Keratinocyte (primary cell): ENCODE data around the gene NCCRP1. TPM values are rescaled to one million over a fixed set of nuclear protein-coding genes. Genes with fewer than 3 reads are reported as not detected.

ENCODE experiments used
- DNase-seq: peaks from one replicate; pipeline ENCODE4 v3.0.0-alpha.2; 2011; ENCODE audit warnings: low read depth, missing footprints, low spot score
- FAIRE-seq: peaks from 2 replicates; lab custom pipeline; 2011; peaks lifted over from hg19 to GRCh38; lab: Jason Lieb, UNC
- H2AFZ ChIP-seq: 2 replicates; pipeline ENCODE4 v1.6.0; 2012; ENCODE audit warnings: low read length, control low read depth, inconsistent platforms; ENCODE audit not compliant: control insufficient read depth
- H3K27ac ChIP-seq: 2 replicates; pipeline ENCODE4 v1.5.1; 2011; ENCODE audit warnings: low read length; ENCODE audit not compliant: control insufficient read depth, insufficient read depth
- H3K27me3 ChIP-seq: 3 replicates; pipeline ENCODE4 v1.6.0; 2011; ENCODE audit warnings: low read length; ENCODE audit not compliant: control insufficient read depth, insufficient read depth; ENCODE audit errors: extremely low read depth
- H3K36me3 ChIP-seq, 2 experiments: 2 replicates in 1 of 2; 3 replicates in 1 of 2; pipeline ENCODE4 v1.5.1; 2011; ENCODE audit warnings: low read length in 2 of 2, mild to moderate bottlenecking in 1 of 2; ENCODE audit not compliant: control insufficient read depth in 2 of 2, insufficient read depth in 2 of 2; ENCODE audit errors: extremely low read depth in 1 of 2
- H3K4me1 ChIP-seq: 3 replicates; pipeline ENCODE4 v1.5.1; 2011; ENCODE audit warnings: low read length; ENCODE audit not compliant: control insufficient read depth, insufficient read depth; ENCODE audit errors: extremely low read depth
- H3K4me2 ChIP-seq: 3 replicates; pipeline ENCODE4 v1.6.0; 2011; ENCODE audit warnings: low read depth, low read length; ENCODE audit not compliant: control insufficient read depth, insufficient read depth; ENCODE audit errors: extremely low read depth
- H3K4me3 ChIP-seq, 3 experiments: fragments of 200-600 bp in 1 of 3; sonication (generic) in 1 of 3; 2 replicates in 2 of 3; 3 replicates in 1 of 3; pipeline ENCODE4 v1.5.1; 2011 to 2016; ENCODE audit warnings: low read length in 3 of 3, mild to moderate bottlenecking in 3 of 3, control low read depth in 2 of 3, inconsistent platforms in 1 of 3, low read depth in 1 of 3, mixed read lengths in 1 of 3, mixed run types in 1 of 3, moderate library complexity in 1 of 3; ENCODE audit not compliant: control insufficient read depth in 2 of 3, insufficient read depth in 2 of 3; ENCODE audit errors: extremely low read depth in 1 of 3
- H3K79me2 ChIP-seq: 2 replicates; pipeline ENCODE4 v1.6.0; 2012; ENCODE audit warnings: low read length; ENCODE audit not compliant: control insufficient read depth, insufficient read depth
- H3K9ac ChIP-seq: 3 replicates; pipeline ENCODE4 v1.6.0; 2011; ENCODE audit warnings: low read length; ENCODE audit not compliant: control insufficient read depth, insufficient read depth; ENCODE audit errors: extremely low read depth
- H3K9me1 ChIP-seq: 3 replicates; pipeline ENCODE4 v1.6.0; 2011; ENCODE audit warnings: low read length; ENCODE audit not compliant: control insufficient read depth, insufficient read depth; ENCODE audit errors: extremely low read depth
- H3K9me3 ChIP-seq: 2 replicates; pipeline ENCODE4 v1.5.1; 2012; ENCODE audit warnings: low read depth, low read length; ENCODE audit not compliant: control insufficient read depth
- H4K20me1 ChIP-seq: 3 replicates; pipeline ENCODE4 v1.6.0; 2011; ENCODE audit warnings: low read length; ENCODE audit not compliant: control insufficient read depth, insufficient read depth; ENCODE audit errors: extremely low read depth
- CTCF ChIP-seq, 3 experiments: IDR thresholded peaks in 1 of 3; conservative IDR thresholded peaks in 1 of 3; optimal IDR thresholded peaks in 1 of 3; 2 replicates in 2 of 3; 3 replicates in 1 of 3; pipeline versions ENCODE3 to v1.5.1; 2011; ENCODE audit warnings: low read length in 3 of 3, mild to moderate bottlenecking in 3 of 3, moderate library complexity in 2 of 3, control low read depth in 1 of 3, inconsistent platforms in 1 of 3; ENCODE audit not compliant: insufficient read depth in 2 of 3; ENCODE audit errors: extremely low read depth in 1 of 3
- EZH2 ChIP-seq: IDR thresholded peaks from one replicate; pipeline ENCODE4 v1.6.1; 2012; ENCODE audit warnings: inconsistent platforms, mild to moderate bottlenecking, low read length, moderate library complexity
- dilution Hi-C: fragments of 300-500 bp; cut with MboI; formaldehyde crosslinking; loops from one replicate; pipeline ENCODE4 v1.7.0; 2020; ENCODE audit warnings: low sequenced_read_pairs; ENCODE audit not compliant: extremely low pct_ligation_motif_present
- polyA plus RNA-seq, 5 experiments: library from polyadenylated mRNA; depleted of rRNA in 3 of 5; stranded (reverse) in 3 of 5; stranded (forward) in 1 of 5; unstranded in 1 of 5; fragments of >200 nt; gene quantifications; 1 replicate in 1 of 5; 2 replicates in 3 of 5; 3 replicates in 1 of 5; pipeline versions ENCODE4 v1.2.1 to v1.2.3, GENCODE V29; 2011 to 2012; ENCODE audit warnings: missing spikeins in 2 of 5, low read depth in 1 of 5, low replicate concordance in 1 of 5

NCCRP1 gene
- polyA plus RNA-seq, 1 donor (not counting 4 experiments of a cell fraction or from before 2014, with no cell fraction given): 2.3 TPM

DNA sequence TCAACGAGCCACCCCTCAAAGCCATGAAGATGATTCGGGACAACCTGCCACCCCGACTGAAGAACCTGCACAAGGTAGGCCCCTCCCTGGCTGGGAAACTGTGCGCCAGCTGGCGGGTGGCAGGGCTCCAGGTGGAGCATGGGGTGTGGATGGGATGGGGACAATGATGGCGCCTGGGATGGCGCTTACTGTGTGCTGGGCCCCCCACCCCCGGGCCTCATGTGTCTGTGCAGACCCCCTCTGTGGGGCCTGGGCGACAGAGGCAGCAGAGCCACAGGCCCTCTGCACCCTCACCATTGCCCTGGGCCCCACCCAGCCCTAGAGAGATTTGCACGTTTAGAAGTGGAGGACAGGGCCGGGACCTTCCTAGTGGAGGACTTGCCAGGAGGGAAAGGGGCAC lies 19.0 kb upstream of the NCCRP1 start:
- no peaks in the 10 kb centered on the region for H3K27me3 ChIP-seq
- FAIRE-seq: no peak
- H3K9me3 ChIP-seq: no peaks in the 10 kb centered on the region
- no peak overlapping the region for H3K4me2 ChIP-seq
- no peaks in the 10 kb centered on the region for H3K79me2 ChIP-seq
- no peak overlapping the region for H2AFZ ChIP-seq
- H3K9ac ChIP-seq: no peak overlapping the region
- H3K9me1 ChIP-seq: no peaks in the 10 kb centered on the region
- no peak overlapping the region for H3K27ac ChIP-seq
- peaks cover 0 to 24% of the 10 kb centered on the region in 2 experiments for H3K36me3 ChIP-seq
- TF ChIP-seq CTCF (optimal IDR thresholded peaks at IDR 0.05 in 1 of 3, IDR thresholded peaks at IDR 0.05 in 1 of 3, conservative IDR thresholded peaks at IDR 0.05 in 1 of 3; ENCODE audit: extremely low read depth in 1 of 3, insufficient read depth in 2 of 3, low read length in 3 of 3): no peak
- TF ChIP-seq EZH2: no peak
- DNase-seq: no peak
- no peak overlapping the region for H3K4me3 ChIP-seq
- dilution Hi-C loops: no loop called here
- H3K4me1 ChIP-seq: no peaks in the 10 kb centered on the region
- no peaks in the 10 kb centered on the region for H4K20me1 ChIP-seq

GRCh38 chr19:39178296-39179006 lies 18.3 kb upstream of the NCCRP1 start:
- Histone ChIP-seq H2AFZ (no peak overlapping the region), H3K9me1 (no peaks in the 10 kb centered on the region), H3K4me3 (no peak overlapping the region), H3K4me2 (no peak overlapping the region), H3K9me3 (no peaks in the 10 kb centered on the region), H3K4me1 (no peaks in the 10 kb centered on the region), H3K27me3 (no peaks in the 10 kb centered on the region), H3K9ac (no peak overlapping the region), H4K20me1 (no peaks in the 10 kb centered on the region), H3K36me3 (peaks cover 0 to 24% of the 10 kb centered on the region in 2 experiments), H3K79me2 (no peaks in the 10 kb centered on the region), H3K27ac (no peak overlapping the region)
- DNase-seq: no peak
- dilution Hi-C loops: no loop called here
- TF ChIP-seq EZH2 (no peak), CTCF (optimal IDR thresholded peaks at IDR 0.05 in 1 of 3, IDR thresholded peaks at IDR 0.05 in 1 of 3, conservative IDR thresholded peaks at IDR 0.05 in 1 of 3; ENCODE audit: extremely low read depth in 1 of 3, insufficient read depth in 2 of 3, low read length in 3 of 3) (no peak)
- FAIRE-seq: no peak
